Stimulated activated CD4-positive, alpha-beta T cell treated with anti-CD3 and anti-CD28 coated beads, Interleukin-12 subunit alpha, Interleukin-12 subunit beta, amount 100 ng/mL, for 48 hours (primary cell): Measurements from ENCODE around the gene VPS11.

Experiments used
- DNase-seq, 3 donors: peaks; one replicate each; pipeline ENCODE4 v3.0.0-alpha.2; 2020; ENCODE audit warnings: low read depth in 2 of 3, low spot score in 1 of 3

Gene VPS11

DNA sequence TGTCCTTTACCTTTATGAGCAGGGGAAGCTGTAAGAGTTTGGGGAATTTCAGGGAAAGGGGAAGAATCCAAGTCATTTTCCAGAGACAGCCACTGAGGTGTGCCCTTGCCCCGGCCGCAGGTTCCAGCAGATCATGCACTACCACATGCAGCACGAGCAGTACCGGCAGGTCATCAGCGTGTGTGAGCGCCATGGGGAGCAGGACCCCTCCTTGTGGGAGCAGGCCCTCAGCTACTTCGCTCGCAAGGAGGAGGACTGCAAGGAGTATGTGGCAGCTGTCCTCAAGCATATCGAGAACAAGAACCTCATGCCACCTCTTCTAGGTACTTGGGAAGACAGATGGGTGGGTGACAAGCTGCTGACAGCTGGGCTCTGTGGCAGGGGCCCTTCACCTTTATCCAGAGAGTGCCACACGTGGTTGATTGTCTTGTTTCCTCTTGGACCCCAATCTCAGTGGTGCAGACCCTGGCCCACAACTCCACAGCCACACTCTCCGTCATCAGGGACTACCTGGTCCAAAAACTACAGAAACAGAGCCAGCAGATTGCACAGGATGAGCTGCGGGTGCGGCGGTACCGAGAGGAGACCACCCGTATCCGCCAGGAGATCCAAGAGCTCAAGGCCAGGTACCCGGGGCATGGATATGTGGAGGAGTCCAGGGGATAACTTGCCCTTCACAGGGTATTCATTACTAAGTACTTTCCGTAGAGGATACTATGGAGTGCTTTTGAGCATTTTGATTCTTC is 11.2 kb downstream of the VPS11 start:
- no peak for DNase-seq

DNA sequence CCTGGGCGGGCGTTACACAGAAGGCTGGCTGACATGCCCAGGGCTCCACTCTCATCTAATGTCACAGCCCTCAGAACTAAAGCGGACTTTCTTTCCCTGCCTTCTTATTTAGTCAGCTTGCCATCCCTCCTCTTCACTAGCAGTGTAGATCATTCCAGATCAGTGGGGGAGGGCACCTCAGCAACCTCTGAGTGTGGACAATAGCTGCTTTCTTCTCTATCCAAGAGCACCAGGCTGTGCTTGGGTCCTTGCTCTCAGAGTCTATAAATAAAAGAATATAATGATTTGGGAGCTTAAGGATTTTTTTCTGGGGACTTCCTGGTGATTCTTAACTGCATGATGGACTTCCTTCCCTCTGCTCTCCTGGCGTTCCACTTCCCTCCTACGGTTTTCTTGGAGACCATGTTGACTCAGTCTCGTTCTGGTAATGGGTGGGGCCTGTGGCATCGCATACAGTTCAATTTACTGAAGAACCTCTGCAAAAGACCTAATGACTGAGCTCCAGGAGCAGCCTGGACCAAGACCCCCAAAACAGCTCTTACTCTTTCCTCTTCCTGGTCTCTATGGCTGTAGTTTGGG is 14.2 kb downstream of the VPS11 start:
- DNase-seq = no peak

DNA sequence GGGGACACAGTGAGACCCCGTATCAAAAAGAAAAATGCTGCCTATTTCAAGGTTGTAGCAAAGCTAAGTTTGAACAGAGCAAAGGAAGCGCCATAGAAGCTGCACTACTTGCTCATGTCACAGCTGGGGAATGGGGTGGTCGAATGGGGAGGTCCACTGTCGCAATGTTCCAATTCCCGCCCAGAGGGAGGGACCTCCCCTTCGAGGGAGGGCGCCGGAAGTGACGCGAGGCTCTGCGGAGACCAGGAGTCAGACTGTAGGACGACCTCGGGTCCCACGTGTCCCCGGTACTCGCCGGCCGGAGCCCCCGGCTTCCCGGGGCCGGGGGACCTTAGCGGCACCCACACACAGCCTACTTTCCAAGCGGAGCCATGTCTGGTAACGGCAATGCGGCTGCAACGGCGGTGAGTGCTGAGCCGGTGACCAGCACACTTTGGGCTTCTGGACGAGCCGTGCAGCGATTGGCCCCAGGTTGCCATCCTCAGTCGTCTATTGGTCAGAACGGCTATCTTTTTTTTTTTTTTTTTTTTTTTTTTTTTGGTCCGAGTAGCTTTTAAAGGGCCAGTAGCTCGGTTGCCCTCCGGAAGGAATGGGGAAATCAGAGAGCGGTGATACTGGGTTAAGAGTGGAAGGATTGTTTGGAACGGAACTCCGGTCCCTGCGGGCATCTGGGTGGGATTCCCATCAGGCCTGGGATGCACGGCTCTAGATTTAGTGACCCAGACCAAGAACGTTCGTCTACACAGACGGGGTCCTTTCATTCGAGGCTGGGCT is 17.2 kb downstream of the VPS11 start, which contains the start of gene HMBS:
Gene HMBS, plus strand, starts transcription at position 219 of the 774 bp plus-strand sequence. Its CDS starts 153 bp downstream, at position 372.
- DNase-seq = peak; percentile 88 to 89 (median 88)

DNA sequence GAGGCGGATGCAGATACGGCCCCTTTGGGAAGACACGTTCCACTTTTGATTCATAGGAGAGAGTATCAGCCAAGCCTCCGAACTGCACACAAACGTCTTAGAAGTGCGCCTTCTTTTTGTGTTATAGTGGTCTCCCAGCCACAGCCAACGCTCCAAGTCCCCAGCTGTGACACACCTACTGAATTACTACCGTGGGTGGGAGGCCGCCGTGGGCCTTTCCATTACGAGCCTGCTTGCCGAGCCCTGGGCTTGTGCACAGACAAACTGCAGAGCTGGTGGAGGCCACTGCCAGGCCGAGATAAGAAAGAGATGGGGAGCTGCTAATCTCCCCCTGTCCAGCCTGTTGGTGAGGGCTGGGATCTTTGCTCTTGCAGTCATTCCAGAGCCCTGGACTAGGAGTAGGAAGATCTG is 17.8 kb downstream of the VPS11 start:
- DNase-seq = no peak

DNA sequence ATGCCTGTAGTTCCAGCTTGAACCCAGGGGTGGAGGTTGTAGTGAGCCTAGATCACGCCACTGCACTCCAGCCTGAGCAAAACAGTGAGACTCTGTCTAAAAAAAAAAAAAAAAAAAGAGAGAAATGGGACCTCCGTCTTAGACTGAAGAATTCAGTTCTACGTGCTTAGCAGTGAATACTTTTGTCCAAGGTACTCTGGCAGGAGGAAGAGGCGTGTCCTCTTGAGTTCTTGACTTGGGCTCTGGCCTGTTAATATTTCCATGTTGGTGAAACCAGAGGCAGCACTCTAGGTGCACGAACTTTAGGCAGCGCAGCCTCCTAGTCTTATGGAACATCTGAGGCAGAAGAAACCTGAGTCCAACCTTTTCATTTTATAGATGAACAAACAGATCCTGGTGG is 19.5 kb downstream of the VPS11 start:
- DNase-seq = no peak

GRCh38 chr11:119087747-119088241 is 20.2 kb downstream of the VPS11 start:
- no peak for DNase-seq

DNA sequence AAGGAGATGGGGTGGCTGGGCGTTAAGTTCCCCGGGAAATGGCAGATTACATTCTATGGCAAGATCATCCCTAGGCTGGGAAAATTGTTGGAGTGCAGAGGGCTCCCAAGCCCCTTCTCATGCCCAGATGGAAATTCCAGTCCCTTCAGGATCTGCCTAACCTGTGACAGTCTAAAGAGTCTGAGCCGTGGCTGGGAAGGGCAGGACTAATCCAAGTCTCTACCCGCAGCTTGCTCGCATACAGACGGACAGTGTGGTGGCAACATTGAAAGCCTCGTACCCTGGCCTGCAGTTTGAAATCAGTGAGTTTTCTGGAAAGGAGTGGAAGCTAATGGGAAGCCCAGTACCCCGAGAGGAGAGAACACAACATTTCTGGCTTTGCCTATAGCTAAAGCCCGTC is 20.8 kb downstream of the VPS11 start:
- no peak for DNase-seq

DNA sequence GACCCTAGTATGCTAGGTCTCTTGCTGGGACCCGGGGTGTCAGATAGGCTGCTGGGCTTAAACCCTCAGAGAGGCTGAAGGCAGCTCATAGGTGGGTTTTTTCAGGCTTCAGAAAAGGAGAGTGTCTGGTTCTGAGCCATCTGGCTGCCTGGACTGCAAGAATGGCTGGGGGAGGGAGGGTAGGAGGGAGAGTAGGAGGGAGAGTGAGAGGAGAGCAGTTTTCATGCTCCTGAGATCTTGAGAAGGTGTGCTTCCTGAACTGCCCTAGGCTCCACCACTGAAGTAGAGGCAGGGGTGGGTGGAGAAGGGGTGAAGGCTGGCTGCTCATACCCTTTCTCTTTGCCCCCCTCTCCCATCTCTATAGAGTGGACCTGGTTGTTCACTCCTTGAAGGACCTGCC is 21.7 kb downstream of the VPS11 start:
- DNase-seq = no peak

DNA sequence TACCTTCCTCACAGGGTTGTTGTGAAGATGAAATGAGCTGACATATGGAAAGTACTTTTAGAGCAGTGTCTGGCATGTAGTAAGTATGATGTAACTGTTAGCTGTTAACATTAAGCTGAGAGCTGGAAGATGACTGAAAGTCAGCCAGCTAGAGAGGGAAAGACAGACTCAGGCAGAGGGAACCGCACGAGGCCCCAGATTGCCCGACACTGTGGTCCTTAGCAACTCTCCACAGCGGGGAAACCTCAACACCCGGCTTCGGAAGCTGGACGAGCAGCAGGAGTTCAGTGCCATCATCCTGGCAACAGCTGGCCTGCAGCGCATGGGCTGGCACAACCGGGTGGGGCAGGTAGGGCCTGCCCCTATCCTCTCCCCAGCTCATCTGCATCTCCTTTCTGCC is 23.6 kb downstream of the VPS11 start:
- no peak for DNase-seq

DNA sequence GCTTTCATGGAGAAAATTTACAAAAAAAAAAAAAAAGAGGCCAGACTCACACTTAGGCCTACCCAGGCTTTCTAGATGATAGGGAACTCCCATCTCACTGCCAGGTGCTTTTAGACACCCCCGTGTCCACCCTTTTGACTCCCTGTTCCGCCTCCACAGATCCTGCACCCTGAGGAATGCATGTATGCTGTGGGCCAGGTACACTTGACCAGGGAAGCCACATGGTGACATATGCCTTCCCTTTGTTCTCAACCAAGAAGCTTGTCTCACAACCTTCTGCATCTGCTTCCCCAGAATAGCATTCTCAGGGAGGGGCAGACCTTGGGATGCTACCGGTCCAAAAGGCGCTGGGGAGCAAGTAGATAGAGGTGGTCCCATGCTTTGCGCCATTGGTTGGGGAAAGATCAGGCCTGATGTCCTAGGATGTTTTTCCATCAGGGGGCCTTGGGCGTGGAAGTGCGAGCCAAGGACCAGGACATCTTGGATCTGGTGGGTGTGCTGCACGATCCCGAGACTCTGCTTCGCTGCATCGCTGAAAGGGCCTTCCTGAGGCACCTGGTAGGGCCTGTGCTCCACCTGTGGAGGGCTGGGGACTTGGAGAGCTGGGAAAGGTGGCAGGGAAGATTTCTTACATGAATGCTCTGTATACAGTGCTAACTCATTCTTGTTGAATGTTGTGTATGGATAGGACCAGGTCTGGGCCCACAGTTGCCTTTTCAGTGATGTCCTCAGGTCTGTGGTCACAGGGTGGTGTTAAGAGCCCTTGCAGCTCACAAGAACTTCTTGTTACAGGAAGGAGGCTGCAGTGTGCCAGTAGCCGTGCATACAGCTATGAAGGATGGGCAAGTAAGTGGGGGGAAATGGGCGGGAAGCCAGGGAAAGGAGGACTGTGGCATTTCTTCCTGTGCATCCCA is 24.6 kb downstream of the VPS11 start:
- no peak for DNase-seq

DNA sequence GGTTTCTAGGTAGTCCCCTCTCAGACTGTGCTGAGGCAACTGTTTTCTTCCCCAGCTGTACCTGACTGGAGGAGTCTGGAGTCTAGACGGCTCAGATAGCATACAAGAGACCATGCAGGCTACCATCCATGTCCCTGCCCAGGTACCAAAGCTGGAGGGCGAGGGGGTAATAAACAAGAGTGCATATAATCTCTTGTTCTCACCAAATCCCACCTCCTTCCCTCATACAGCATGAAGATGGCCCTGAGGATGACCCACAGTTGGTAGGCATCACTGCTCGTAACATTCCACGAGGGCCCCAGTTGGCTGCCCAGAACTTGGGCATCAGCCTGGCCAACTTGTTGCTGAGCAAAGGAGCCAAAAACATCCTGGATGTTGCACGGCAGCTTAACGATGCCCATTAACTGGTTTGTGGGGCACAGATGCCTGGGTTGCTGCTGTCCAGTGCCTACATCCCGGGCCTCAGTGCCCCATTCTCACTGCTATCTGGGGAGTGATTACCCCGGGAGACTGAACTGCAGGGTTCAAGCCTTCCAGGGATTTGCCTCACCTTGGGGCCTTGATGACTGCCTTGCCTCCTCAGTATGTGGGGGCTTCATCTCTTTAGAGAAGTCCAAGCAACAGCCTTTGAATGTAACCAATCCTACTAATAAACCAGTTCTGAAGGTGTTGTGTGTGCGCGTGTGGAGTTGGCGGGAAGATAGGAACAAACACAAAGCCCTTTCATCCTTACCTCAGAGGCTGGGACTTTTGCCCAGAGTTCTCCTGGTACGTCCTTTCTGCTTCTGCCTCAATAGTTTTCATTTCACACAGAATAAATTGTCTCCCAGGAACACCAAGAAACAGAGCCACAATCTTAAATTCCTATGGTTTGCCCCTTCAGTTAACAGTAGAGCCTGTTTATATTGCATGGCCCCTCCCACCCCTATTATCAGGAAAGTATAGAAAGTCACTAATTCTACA is 25.5 kb downstream of the VPS11 start:
- no peak for DNase-seq

DNA sequence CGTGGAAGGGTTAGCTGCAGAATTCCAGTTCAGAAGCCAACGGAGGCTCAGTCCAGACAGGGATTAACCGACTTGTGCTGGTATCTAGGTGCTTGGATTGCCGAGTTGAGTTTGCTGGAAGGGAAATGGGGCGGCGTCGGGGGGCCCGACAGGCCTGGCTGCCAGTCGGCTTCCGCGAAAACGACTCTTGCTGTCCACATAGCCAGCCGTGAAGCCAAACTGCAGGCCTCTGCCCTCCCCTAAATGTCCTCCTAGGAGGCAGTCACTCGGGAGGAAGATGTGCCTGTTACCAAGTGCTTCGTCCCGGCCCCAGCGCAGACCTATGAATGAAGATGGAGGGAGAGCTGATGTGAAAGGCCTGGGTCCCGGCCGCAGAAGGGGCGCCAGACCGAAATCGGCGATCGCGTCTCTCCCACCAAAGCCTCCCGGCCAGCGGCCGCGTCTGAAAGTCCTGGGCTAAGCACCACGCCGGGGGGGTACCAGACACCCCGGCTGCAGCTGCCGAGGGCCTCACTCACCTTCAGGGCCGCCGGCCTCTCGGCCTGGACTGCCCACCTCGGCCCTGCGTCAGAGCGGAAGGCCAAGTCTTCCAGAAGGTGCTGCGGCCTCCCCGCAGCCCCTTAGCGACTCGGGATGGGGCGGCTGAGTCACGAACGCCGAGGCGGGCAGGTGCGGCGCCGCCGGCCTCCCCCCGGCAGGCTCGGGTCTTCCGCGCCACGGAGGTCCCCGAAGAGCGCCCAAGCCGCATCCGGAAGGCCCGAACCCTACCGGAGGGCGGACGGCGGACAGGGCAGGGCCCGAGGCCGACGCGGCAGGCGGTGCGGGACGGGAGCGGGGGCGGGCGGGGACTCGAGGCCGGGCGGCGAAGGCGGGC is 26.6 kb downstream of the VPS11 start:
- DNase-seq = no peak

DNA sequence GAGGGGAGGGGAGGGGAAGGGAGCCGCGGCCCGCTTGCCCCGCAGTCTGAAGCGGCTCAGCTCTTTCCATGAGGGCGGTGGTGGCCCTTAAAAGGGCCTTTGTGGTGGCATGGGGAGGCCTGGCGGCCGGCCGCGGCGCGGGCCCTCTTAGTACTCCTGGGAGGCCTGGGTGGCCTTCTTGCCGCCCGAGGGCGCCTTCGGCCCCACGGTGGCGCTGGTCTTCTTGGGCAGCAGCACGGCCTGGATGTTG is 27.1 kb downstream of the VPS11 start:
- DNase-seq = peak in 1 of 3 donors; percentile 46

- DNase-seq = peak; percentile 98 to 100 (median 99)
Observed at GRCh38 chr11:119095066-119095880, 27.7 kb downstream of the VPS11 start.

GRCh38 chr11:119099711-119100110 is 32.1 kb downstream of the VPS11 start:
- no peak for DNase-seq

DNA sequence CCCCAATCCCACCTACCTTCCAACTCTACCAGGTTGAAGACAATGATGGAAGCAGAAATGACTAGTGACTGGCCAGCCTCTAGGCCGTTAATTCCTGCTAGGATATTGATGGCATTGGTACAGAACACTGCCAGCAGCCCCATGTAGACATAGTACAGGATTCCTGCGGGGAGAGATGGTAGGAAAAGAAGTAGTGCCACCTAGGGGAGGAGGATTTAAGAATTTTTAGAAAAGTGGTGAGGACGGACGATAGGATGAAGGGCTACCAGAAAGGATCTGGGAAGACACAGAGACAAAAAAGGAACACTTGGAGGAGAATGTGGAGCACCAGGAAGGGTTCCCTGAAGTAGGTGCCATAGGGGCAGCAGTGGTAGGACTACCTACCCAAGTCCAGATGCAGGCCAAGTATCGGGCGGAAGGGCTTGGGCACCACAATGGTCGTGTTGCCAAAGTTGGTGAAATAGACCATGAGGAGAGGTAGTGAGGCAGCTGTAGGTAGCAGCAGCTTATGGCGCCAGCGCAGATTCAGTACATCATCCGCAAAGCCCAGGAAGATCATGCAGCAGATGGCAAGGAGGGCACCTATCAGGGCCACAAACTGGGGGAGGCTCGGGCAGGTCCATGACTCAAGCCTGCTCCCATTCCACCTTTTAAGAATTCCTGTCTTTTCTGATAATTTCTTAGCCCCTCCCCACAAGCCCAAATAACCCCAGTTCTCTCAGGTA is 32.8 kb downstream of the VPS11 start:
- no peak for DNase-seq

- no peak for DNase-seq
Observed at GRCh38 chr11:119100994-119101758, 33.6 kb downstream of the VPS11 start.
